GM23338 (cell line): Measurements from ENCODE around the gene SKOR1. TPM values are rescaled to one million over a fixed set of nuclear protein-coding genes. Genes with fewer than 3 reads are reported as not detected.

ENCODE experiments used
- ATAC-seq: fragments of 200-7000 bp; cut with Tn5 transposase; 3 replicates; pipeline ENCODE4 v1.9.1; 2020
- DNase-seq: peaks from one replicate; pipeline ENCODE4 v3.0.0-alpha.2; 2015; ENCODE audit warnings: low spot score
- H2AFZ ChIP-seq: fragments of 200-600 bp; sonication (generic); 2 replicates; pipeline ENCODE4 v1.8.0; 2016; ENCODE audit warnings: antibody characterized with exemption, mild to moderate bottlenecking, moderate library complexity
- H3F3A ChIP-seq: fragments of 200-600 bp; sonication (generic); replicated peaks from 2 replicates; pipeline ENCODE4 v1.8.0; 2017; ENCODE audit warnings: antibody characterized with exemption, mixed run types, low read depth
- H3K27ac ChIP-seq: fragments of 200-600 bp; sonication (generic); 2 replicates; pipeline ENCODE4 v1.6.1; 2016; ENCODE audit warnings: low read depth
- H3K27me3 ChIP-seq: fragments of 200-600 bp; sonication (generic); 2 replicates; pipeline ENCODE4 v1.8.0; 2016; ENCODE audit warnings: mild to moderate bottlenecking, mixed run types, moderate library complexity; ENCODE audit not compliant: insufficient read depth
- H3K36me3 ChIP-seq: fragments of 200-600 bp; sonication (generic); 2 replicates; pipeline ENCODE4 v1.8.0; 2016; ENCODE audit warnings: mild to moderate bottlenecking; ENCODE audit not compliant: insufficient read depth
- H3K4me1 ChIP-seq: fragments of 200-600 bp; sonication (generic); 2 replicates; pipeline ENCODE4 v1.8.0; 2016; ENCODE audit warnings: mild to moderate bottlenecking, moderate library complexity; ENCODE audit not compliant: insufficient read depth
- H3K4me2 ChIP-seq: fragments of 200-600 bp; sonication (generic); 2 replicates; pipeline ENCODE4 v1.7.1; 2017; ENCODE audit warnings: mixed run types
- H3K4me3 ChIP-seq: fragments of 200-600 bp; sonication (generic); 2 replicates; pipeline ENCODE4 v1.6.1; 2016; ENCODE audit warnings: mixed run types
- H3K79me2 ChIP-seq: fragments of 200-600 bp; sonication (generic); replicated peaks from 2 replicates; pipeline ENCODE4 v1.8.0; 2017; ENCODE audit warnings: mild to moderate bottlenecking; ENCODE audit not compliant: insufficient read depth
- H3K9me2 ChIP-seq: fragments of 200-600 bp; sonication (generic); 2 replicates; pipeline ENCODE4 v1.8.0; 2017; ENCODE audit not compliant: insufficient read depth
- H4K20me1 ChIP-seq: fragments of 200-600 bp; sonication (generic); replicated peaks from 2 replicates; pipeline ENCODE4 v1.8.0; 2017; ENCODE audit warnings: mild to moderate bottlenecking; ENCODE audit not compliant: insufficient read depth
- H3K27ac Mint-ChIP-seq: 2 replicates; pipeline ENCODE4 v1.8.0; 2020; ENCODE audit warnings: inconsistent platforms, mild to moderate bottlenecking, moderate library complexity, mixed read lengths
- H3K27me3 Mint-ChIP-seq: 3 replicates; pipeline ENCODE4 v1.8.0; 2022; ENCODE audit warnings: low read depth, mild to moderate bottlenecking, moderate library complexity, mixed read lengths, inconsistent platforms; ENCODE audit not compliant: insufficient read depth, poor library complexity
- H3K36me3 Mint-ChIP-seq: 3 replicates; pipeline ENCODE4 v1.8.0; 2021; ENCODE audit warnings: low read depth, mild to moderate bottlenecking, inconsistent platforms, moderate library complexity, mixed read lengths
- H3K4me1 Mint-ChIP-seq: 3 replicates; pipeline ENCODE4 v1.8.0; 2020; ENCODE audit warnings: mild to moderate bottlenecking, inconsistent platforms, mixed read lengths
- H3K4me3 Mint-ChIP-seq: 3 replicates; pipeline ENCODE4 v1.8.0; 2021; ENCODE audit warnings: moderate library complexity, mild to moderate bottlenecking, inconsistent platforms, mixed read lengths
- H3K9me3 Mint-ChIP-seq: 3 replicates; pipeline ENCODE4 v1.8.0; 2020; ENCODE audit warnings: moderate library complexity, mild to moderate bottlenecking, inconsistent platforms, mixed read lengths
- EZH2 ChIP-seq: fragments of 200-600 bp; sonication (generic); IDR thresholded peaks from one replicate; pipeline ENCODE4 v1.8.0; 2017; ENCODE audit warnings: antibody characterized with exemption, mild to moderate bottlenecking, low read depth; ENCODE audit not compliant: unreplicated experiment
- JUNB ChIP-seq: IDR thresholded peaks from one replicate; pipeline ENCODE4 v1.6.1; 2016; ENCODE audit warnings: antibody characterized with exemption; ENCODE audit not compliant: unreplicated experiment
- NANOG ChIP-seq: IDR thresholded peaks from 2 replicates; pipeline ENCODE4 v1.6.1; 2016; ENCODE audit warnings: antibody characterized with exemption, borderline replicate concordance
- POLR2AphosphoS5 ChIP-seq: IDR thresholded peaks from 2 replicates; pipeline ENCODE4 v1.6.1; 2016; ENCODE audit warnings: antibody characterized with exemption, low read depth
- ZNF114 ChIP-seq: fragments of 250-450 bp; sonication (Bioruptor Pico); IDR thresholded peaks from 2 replicates; pipeline ENCODE4 v1.5.0; 2020; ENCODE audit warnings: mild to moderate bottlenecking, moderate library complexity
- ZNF331 ChIP-seq: fragments of 250-450 bp; sonication (Bioruptor Pico); IDR thresholded peaks from 2 replicates; pipeline ENCODE4 v1.5.0; 2020; ENCODE audit warnings: low read depth, mild to moderate bottlenecking, moderate library complexity
- polyA plus RNA-seq: library from polyadenylated mRNA; unstranded; fragments of >200 nt; fragmentation: Nextera tagmentation; extraction: Ambion mirVana; gene quantifications from 2 replicates; pipeline ENCODE4 v1.2.1, GENCODE V29; 2016
- total RNA-seq: library from RNA; depleted of rRNA; stranded (reverse); fragments of >200 nt; shearing (Covaris generic); gene quantifications from 2 replicates; pipeline ENCODE4 v1.2.3, GENCODE V29; 2014
- TF ChIP-seq, protein P1 (sequence below): fragments of 250-450 bp; sonication (Bioruptor Pico); IDR thresholded peaks from 2 replicates; pipeline ENCODE4 v1.5.0; 2020; ENCODE audit warnings: mild to moderate bottlenecking, moderate library complexity
- TF ChIP-seq, protein P2 (sequence below), 2 experiments: fragments of 200-600 bp in 1 of 2; sonication (generic) in 1 of 2; conservative IDR thresholded peaks; 2 replicates each; pipeline versions ENCODE4 v1.5.1 to v1.6.1; 2016 to 2017; ENCODE audit warnings: antibody characterized with exemption in 2 of 2, low read depth in 2 of 2, mild to moderate bottlenecking in 2 of 2, moderate library complexity in 1 of 2

SKOR1 gene
- total and polyA plus RNA-seq, 2 experiments from 2014 or later, result 0.17 TPM; not detected in 1

DNA sequence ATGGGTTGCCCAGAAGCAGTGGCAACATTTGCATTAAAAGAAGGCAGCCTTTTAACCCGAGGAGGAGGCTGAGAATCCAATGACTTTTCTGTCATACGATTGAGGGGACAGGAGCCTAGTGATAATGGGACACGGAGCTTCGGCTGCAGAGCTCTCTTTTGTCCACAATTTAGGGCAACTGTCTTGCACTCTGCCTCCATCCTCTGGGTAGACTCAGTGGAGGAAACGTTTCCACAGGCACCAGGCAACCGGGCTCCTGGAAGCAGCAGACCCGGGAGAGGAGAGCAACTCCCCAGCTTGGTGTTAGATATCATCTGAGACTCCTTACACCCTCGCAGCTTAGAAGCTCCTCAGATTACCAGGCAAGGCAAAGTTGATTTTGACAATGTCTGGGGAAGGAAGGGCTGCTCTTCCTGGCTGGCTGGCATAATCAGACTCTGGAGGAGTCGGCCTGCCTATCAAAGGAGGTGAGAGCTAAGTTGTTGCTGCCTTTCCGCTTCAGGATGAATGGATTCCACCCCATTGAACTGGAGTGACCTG lies 58.0 kb downstream of the SKOR1 start (continued):
- TF ChIP-seq, protein P1, sequence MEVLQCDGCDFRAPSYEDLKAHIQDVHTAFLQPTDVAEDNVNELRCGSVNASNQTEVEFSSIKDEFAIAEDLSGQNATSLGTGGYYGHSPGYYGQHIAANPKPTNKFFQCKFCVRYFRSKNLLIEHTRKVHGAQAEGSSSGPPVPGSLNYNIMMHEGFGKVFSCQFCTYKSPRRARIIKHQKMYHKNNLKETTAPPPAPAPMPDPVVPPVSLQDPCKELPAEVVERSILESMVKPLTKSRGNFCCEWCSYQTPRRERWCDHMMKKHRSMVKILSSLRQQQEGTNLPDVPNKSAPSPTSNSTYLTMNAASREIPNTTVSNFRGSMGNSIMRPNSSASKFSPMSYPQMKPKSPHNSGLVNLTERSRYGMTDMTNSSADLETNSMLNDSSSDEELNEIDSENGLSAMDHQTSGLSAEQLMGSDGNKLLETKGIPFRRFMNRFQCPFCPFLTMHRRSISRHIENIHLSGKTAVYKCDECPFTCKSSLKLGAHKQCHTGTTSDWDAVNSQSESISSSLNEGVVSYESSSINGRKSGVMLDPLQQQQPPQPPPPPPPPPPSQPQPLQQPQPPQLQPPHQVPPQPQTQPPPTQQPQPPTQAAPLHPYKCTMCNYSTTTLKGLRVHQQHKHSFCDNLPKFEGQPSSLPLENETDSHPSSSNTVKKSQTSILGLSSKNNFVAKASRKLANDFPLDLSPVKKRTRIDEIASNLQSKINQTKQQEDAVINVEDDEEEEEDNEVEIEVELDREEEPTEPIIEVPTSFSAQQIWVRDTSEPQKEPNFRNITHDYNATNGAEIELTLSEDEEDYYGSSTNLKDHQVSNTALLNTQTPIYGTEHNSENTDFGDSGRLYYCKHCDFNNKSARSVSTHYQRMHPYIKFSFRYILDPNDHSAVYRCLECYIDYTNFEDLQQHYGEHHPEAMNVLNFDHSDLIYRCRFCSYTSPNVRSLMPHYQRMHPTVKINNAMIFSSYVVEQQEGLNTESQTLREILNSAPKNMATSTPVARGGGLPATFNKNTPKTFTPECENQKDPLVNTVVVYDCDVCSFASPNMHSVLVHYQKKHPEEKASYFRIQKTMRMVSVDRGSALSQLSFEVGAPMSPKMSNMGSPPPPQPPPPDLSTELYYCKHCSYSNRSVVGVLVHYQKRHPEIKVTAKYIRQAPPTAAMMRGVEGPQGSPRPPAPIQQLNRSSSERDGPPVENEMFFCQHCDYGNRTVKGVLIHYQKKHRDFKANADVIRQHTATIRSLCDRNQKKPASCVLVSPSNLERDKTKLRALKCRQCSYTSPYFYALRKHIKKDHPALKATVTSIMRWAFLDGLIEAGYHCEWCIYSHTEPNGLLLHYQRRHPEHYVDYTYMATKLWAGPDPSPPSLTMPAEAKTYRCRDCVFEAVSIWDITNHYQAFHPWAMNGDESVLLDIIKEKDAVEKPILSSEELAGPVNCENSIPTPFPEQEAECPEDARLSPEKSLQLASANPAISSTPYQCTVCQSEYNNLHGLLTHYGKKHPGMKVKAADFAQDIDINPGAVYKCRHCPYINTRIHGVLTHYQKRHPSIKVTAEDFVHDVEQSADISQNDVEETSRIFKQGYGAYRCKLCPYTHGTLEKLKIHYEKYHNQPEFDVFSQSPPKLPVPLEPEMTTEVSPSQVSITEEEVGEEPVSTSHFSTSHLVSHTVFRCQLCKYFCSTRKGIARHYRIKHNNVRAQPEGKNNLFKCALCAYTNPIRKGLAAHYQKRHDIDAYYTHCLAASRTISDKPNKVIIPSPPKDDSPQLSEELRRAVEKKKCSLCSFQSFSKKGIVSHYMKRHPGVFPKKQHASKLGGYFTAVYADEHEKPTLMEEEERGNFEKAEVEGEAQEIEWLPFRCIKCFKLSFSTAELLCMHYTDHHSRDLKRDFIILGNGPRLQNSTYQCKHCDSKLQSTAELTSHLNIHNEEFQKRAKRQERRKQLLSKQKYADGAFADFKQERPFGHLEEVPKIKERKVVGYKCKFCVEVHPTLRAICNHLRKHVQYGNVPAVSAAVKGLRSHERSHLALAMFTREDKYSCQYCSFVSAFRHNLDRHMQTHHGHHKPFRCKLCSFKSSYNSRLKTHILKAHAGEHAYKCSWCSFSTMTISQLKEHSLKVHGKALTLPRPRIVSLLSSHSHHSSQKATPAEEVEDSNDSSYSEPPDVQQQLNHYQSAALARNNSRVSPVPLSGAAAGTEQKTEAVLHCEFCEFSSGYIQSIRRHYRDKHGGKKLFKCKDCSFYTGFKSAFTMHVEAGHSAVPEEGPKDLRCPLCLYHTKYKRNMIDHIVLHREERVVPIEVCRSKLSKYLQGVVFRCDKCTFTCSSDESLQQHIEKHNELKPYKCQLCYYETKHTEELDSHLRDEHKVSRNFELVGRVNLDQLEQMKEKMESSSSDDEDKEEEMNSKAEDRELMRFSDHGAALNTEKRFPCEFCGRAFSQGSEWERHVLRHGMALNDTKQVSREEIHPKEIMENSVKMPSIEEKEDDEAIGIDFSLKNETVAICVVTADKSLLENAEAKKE (CRISPR knock-in tag), result no peak
- TF ChIP-seq NANOG (no peak), POLR2AphosphoS5 (no peak)

DNA sequence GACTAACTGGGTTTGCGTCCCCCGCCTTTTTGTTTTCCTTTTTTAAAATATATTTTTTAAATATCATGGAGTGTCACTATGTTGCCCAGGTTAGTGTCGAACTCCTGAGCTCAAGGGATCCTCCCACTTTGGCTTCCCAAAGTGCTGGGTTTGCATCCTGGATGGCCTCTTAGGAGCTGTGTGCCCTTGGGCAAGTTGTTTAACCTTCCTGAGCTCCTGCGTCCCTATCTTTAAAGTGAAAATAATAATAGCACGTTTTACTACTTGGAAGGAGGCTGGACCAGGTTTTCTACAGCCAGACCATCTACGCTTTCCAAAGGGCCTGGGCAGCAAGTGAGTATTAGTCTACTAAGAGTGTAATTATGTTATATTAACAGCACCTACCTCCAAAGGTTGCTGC lies 58.7 kb downstream of the SKOR1 start:
- Histone ChIP-seq H3K27me3 (peaks cover 9% of the 10 kb centered on the region), H3K9me2 (no peaks in the 10 kb centered on the region), H2AFZ (peak overlapping the region; percentile 96), H3K4me2 (peak overlapping the region; percentile 83), H3K79me2 (no peaks in the 10 kb centered on the region), H4K20me1 (no peaks in the 10 kb centered on the region), H3K4me3 (peak overlapping the region; percentile 68), H3K27ac (no peak overlapping the region), H3F3A (no peaks in the 10 kb centered on the region), H3K36me3 (no peaks in the 10 kb centered on the region), H3K4me1 (peaks cover 23% of the 10 kb centered on the region)
- Mint-ChIP-seq H3K27me3 (peaks cover 3% of the 10 kb centered on the region), H3K4me3 (peak overlapping the region; percentile 66), H3K4me1 (peaks cover 20% of the 10 kb centered on the region), H3K36me3 (no peaks in the 10 kb centered on the region), H3K9me3 (no peaks in the 10 kb centered on the region), H3K27ac (no peak overlapping the region)
- DNase-seq, result no peak
- no peak for ATAC-seq
- TF ChIP-seq, protein P1 (CRISPR knock-in tag), result no peak
- TF ChIP-seq NANOG (no peak), ZNF331 (CRISPR knock-in tag) (no peak), EZH2 (no peak), JUNB (no peak), ZNF114 (CRISPR knock-in tag) (no peak)
- TF ChIP-seq, protein P2, sequence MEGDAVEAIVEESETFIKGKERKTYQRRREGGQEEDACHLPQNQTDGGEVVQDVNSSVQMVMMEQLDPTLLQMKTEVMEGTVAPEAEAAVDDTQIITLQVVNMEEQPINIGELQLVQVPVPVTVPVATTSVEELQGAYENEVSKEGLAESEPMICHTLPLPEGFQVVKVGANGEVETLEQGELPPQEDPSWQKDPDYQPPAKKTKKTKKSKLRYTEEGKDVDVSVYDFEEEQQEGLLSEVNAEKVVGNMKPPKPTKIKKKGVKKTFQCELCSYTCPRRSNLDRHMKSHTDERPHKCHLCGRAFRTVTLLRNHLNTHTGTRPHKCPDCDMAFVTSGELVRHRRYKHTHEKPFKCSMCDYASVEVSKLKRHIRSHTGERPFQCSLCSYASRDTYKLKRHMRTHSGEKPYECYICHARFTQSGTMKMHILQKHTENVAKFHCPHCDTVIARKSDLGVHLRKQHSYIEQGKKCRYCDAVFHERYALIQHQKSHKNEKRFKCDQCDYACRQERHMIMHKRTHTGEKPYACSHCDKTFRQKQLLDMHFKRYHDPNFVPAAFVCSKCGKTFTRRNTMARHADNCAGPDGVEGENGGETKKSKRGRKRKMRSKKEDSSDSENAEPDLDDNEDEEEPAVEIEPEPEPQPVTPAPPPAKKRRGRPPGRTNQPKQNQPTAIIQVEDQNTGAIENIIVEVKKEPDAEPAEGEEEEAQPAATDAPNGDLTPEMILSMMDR (conservative IDR thresholded peaks at IDR 0.05; ENCODE audit: low read depth in 2 of 2), result no peak
